Measurements from ENCODE around the gene KCNMA1.
A peak's percentile ranks its signal among the peaks of the same experiment; 100 is the strongest.

The KCNMA1 gene

DNA sequence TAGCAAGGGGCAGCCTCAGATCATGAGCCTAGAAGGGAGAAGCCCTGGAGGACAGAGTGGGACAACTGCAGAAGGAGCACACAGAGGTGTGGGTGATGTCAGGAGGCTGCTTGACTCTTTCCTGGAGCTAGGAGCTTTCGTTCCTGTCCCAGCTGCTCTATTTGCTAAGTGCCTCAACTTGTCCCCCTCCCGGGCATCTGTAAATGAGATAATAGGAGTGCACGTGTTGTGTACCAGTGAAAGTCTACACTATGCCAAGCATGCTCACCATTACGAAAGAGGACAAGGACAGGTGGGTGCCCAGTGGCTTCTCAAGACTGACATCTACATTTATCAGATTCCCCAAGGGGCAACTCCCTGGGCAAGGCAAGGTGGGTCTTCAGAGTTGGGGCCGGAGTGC is 162.7 kb downstream of the KCNMA1 start:
- no peak for DNase-seq

DNA sequence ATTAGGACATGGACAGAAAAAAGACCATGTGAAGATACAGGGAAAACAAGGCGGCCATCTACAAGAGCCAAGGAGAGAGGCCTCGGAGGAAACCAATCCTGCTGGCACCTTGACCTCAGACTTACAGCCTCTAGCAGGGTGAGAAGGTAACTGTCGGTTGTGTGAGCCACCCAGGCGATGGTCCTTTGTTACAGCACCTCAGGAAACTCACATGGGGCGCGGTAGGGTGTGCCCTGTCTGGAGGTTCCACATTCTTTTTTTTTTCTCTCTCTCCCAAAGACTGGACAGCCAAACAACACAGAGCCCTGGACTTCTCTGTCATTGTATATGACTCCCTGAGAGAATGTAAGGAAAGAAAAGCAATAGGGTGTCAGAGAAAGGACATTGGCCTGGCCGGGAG is 163.2 kb downstream of the KCNMA1 start:
- DNase-seq = no peak

DNA sequence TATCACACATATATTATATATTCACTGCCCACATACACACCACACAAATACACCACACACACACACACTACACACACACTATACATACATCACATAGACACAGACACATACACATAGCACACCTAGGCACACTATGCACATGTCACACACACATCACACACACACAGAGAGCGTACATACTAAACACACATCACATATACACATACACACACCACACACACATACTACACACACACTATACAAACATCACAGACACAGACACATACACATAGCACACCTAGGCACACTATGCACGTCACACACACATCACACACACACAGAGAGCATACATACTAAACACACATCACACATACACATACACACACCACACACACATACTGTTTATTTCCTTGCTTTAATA is 165.5 kb downstream of the KCNMA1 start:
- DNase-seq = no peak

DNA sequence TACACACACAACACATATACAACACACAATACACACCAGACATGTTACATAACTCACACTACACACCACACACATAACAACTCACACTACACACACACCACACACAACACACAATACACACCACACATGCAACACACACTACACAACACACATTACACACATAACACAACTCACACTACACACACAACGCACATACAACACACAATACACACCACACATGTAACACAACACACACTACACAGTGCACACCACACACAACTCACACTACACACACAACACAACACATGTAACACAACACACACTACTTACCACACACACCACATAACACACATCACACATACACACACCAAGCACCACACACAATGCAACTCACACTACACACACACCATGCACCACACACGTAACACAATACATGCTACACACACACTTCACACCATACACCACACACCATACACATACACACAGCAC is 166.5 kb downstream of the KCNMA1 start:
- DNase-seq = no peak

DNA sequence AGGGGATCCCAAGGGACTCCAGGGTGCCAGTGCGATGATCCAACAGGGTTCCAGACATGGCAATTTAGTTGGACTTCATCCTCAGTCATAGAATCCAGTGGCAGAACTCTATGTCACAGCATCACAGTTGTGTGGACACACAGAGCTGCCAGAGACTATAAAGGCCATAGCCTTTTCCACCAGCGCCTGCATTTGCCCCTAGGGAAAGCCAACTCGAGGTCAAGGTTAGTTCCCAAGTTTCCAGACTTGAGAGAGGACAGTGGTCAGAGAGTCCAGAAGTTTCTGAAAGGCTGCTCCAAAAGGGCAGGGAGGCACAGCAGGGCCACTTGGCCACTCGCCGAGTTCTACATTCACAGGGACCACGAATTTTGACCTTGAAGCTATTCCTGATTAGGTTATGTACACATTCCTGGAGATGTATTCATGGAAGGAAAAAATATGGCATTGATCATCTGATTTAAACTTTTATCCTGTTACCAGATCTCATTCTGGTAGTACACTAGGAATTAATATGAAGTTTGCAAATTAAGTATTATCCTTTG is 170.1 kb downstream of the KCNMA1 start:
- no peak for DNase-seq

DNA sequence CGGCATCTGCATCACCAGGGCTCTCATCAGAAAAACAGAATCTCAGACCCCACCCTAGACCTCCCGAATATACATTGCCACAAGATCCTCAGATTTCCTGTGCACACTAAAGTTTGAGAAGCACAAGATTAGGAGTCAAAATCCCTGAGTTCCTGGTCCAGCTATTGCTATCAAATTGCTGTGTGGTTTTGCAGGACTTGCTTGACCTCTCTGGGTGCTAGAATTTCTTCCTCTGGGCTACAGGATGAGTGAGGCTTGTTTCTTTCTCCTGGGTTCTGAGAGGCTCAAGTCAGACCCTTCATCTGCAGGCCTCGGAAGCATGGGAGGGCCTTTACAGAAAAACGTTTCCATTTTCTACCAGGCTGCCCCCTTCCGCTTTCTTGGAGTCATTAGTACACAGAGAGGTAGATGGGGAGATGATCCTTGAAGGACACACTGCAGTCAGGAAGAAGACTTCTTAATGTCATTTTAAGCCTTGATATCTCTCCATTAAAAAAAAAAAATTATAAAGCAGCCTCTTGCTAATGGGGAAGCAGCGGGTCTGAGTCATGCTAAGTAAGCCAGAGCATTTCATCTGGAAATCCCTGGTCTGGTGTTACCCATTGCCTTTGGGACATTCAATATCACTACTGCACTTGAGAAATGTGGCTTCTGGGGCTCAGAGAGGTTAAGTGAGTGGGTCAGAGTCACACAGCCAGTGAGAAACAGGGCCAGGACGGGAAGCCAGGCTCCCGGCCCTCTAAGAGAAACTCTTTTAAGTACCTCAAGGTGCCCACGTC is 173.5 kb downstream of the KCNMA1 start:
- DNase-seq = no peak

DNA sequence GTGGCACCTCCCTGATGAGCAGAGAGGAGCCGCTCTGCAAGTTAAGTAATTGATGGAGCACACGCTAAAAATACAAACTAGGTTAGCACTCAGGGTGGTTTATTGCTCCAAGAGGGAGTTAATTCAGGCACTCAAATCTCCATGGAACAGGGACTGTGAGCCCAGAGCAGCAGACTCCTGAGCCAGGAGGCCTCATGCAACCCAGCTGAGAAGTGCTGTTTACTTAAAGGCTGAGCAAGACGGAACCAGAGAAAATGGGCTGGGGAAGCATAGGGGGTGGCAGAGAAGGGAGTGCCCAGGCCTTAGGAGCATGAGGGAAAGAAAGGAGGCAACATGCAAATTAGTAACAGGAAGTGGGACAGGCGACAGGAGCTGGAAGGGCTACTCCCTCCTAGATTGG is 174.1 kb downstream of the KCNMA1 start:
- no peak for DNase-seq

DNA sequence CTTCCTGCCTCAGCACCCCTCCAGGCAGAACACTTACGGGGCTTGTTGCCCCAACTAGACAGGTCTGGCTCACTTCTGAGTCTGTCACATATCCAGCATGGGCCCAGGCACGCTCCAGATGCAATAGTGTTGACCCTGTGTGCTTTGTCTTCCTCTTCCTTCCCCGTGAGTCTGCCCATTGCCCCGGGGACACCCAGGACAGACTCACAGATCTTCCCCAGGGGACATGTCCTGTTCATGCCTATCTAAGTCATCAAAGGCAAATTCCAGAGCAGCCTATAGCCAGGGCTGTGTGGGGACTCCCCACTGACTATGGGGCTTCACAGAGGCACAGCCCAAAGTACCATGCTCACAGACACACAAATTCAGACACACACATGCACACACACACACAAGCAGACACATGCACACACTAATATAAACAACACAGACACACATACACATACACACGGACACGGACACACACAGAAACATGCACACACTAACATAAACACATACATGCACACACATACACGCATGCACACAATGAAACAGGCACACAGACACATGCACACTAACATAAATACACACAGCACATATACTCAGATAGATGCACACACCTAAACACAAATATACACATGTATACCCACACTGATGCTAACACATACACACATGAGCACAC is 175.8 kb downstream of the KCNMA1 start:
- DNase-seq = no peak

DNA sequence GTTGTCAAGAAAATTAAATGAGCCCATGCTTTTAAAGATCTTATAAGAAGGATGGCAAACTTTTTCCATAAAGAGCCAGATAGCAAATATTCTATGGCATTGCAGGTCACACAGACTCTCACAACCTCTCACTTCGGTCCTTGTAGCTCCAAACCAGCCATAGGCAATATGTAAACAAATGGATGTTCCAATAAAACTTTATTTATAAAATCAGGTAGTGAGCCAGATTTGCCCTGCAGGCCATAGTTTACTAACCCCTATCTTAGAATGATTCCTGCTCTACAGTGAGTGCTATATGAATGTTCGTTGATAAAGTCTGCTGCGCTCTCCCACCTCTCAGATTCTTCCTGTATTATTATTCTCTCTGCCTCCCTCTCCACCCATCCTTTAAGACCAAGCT is 177.7 kb downstream of the KCNMA1 start:
- DNase-seq = no peak

DNA sequence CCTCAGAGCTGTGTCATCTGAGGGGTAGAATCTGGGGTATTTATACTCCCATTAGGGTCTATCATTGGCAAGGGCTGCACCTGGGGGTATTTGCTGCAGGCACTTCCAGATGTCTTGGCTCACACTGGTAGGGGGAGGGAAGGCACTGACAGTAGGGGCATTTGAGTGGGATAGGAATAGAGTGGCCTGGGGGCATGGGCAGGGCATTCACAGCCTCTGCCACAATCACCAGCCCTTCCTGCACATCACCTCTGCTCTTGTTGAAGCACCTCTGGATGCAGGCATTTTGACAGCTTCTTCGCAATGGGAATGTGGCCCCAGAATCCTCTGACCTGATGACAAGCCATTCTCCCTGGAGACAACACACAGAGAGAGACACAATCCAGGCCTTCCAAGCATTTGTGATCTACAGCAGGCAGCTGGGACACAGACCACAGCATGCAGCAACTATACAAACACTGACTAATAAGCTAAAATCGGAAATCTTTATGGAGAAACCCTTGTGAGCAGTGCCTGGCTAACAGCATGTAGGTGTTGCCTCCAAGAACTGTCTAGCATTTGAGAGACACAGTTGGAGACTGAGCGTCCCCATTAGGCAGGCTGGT is 178.5 kb downstream of the KCNMA1 start:
- DNase-seq = peak; percentile 70

DNA sequence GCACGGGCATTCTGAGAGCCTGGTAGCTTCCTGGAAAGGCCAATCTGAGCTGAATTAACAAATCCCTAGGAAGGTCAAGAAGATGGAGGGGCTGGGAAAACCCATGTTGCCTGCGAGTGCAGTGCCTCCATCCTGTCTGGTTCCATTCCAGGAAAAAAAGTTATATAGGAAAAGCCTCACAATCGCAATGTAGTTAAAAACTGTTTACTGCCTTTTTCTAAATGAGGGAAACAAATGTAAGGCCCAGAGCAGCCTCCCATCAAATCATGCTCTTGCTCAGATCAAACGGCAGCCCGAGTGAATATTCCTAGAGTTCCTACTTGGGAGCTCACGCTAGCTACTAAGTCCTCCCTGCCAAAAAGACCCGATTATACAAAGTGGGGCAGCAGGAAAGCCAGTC is 179.9 kb downstream of the KCNMA1 start:
- no peak for DNase-seq

DNA sequence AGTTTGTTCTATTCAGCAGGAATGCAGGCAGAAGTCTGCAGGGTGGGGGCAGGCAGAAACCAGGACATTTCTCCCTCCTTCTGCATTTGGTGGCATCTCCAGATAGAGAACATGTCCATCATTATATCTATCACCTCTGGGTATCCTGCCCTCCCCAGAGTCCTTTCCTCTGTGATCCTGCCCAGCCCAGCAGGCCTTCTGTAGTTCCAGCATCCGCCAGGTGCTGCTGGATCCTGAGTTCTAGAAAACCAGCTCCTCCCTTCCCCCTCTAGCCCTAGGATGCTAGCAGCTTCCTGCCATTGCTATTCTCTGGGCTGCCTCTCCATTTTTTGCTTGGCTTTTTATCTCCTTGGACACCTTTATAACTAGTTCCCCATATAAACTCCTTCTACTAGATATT is 180.3 kb downstream of the KCNMA1 start:
- DNase-seq = no peak

DNA sequence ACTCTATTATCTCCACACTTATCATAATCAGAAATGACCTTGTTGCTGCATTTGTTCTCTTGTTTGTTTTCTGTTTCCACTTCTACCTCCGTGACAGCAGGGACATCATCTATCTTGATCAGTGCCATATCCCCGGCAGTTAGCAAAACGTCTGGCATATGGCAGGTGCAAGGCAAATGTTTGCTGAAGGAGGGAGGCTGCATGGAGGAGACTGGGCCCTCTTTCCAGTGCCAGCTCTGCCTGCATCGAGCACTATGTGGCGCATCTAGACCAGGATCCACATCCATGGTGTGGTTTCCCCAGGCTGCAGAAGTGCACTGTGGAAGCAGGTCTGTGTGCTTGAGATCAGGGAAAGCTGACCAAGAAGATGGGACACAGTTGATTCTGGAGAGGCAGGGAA is 181.2 kb downstream of the KCNMA1 start:
- peak; percentile 93 for DNase-seq

DNA sequence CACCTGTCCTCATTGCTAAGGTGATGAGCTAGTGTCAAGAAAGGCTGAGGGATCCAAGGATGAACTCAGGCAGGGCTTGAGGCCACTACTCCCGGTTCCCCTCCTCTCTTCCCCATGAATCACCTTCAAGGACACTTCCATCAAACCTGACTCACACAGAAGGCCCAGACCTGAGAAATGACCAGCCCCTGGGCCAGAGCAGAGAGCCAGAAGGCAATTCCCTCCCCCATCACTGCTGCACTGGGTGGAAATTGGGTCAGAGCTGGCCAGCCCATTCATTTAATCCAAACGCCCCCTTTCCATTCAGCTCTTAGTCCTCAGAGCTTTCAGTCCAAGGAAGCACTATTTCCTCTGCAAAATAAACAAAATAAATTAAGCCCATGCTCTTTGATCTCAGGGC is 182.0 kb downstream of the KCNMA1 start:
- no peak for DNase-seq

DNA sequence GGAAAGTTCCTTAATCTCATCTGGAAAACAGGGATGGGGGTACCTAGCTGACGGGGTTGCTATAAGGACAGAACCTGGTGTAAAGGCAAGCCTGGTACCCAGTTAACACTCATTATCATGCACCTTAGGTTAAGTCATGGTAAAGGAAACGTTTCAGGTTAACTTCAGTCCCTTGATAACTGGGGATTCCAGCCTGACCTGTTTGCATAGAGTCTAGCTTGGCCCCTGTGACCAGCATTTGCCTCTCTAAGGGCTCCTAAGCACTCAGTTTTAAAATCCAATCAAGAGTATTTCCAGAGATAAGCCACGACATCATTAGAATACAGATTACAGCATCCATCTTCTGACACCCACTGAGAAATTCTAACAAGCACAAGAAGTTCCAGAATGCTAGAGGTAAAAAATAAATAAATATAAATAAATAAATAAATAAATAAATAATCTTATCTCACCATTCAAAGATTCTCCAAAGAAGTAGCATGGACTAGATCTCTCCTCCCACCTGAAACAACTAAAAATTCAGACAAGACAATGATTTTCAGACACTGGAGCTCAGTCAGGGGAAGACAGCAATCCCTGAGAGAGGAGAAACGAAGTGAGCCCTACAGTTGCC is 184.6 kb downstream of the KCNMA1 start:
- DNase-seq = no peak

DNA sequence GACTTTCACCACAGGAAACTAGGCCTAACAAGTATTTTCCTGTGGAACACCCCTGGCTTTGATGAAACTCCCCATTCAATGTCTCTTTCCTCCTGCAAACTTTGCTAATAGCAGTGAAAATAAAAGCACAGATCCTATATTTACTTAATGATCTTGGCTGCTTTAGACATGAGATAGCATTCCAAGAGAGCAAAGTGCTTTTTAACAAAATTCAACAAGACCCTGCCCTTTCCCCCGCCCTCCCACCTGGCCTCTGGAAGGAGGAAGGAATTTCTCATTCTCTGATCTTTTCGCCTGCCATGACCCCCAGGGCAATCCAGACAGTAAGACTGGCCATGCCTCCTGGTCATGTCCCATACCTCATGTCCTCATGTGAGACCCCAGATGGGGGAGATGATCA is 185.7 kb downstream of the KCNMA1 start:
- no peak for DNase-seq

DNA sequence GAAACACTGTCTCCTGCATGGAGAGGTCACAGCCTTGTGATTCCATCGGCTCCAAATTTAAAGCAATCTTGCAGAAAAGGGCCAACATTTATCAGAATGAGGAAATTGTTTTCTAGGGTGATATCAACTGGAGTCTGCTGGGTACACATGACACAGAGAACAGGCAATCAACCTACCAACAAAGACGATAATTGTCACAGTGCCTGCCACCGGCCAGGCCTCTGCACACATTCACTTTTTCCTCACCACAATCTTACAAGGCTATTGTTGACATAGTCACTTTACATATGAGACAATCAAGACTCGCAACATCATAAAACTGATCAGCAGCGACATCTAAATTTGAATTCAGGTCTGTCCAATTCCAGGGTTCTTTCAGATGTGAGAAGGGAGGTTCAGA is 189.4 kb downstream of the KCNMA1 start:
- no peak for DNase-seq

DNA sequence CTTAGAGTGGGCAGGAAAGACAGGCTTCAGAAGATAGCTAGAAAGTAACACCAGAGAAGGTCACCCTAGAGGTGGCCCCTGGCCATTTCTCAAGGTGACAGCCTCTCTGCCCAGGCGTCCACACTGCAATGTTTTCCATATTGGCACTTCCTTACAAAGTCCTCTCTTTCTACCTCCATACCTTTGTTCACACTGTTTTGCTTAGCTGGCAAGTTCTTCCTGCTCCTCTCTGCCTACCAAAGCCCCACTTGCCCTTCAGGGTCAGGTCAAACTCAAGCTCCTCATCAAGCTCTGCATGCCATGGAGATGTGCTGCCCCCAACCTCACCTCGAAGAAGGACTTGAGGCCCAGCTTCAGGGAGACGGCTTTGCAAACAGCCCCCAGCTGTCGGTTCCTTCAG is 190.9 kb downstream of the KCNMA1 start:
- DNase-seq = no peak

DNA sequence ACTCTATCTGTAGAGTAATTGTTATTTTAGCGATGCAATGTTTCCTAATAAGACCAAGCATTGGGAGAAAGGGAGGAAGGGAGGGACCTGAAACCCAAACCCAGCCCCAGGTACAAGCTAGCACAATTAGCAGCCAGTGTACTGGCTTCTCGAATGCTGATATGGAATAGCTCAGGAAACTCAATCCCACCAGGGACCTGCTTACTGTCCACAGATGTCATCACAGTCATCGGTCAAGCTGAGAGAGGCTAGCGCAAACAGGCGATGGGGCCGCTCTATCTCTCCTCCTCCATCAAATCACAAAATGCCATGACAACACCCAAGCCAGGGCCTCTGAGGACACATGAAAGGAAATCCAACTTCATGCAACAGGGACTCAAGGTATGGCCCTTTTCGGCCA is 192.1 kb downstream of the KCNMA1 start:
- DNase-seq = no peak

DNA sequence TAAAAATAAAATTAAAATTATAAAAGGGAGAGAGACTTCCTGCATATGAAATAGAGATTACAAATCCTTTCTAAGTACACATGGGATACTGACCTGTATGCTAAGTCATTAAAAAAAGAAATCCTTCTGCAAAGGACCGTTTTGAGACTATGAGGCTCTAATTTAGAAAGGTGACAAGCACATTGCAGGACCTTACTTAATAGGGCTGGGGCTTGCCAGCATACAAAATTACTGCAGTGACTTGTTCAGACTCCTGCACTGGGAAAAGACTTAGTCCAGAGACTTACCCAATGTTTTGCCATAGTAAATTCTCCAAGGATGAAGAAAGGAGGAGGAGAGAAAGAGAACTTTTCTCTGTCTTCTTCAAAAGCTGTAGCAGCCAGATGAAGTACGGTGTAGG is 193.6 kb downstream of the KCNMA1 start:
- no peak for DNase-seq

DNA sequence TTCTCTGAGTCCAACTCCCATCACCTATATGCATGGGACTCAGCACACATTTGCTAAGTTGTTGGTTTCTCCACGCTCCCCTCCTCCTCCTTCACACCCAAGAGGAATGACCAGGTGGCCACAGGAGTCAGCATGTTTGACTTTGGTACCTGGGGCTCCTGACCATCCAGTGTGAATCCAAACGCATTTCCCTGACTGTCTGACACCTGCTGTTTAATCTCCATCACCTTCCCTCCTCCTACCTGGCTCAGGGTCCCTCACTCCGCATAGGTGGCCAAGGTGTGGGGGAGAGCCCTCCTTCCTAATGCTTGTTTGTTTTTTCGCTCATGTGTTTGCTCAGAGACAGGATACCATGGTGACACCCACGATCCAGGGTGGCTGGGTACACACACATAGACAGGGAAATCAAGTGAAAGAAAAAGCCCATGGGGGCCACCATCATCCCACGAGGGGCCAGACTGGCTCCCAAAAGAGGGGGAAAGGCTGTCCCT is 194.9 kb downstream of the KCNMA1 start:
- peak; percentile 96 for DNase-seq

DNA sequence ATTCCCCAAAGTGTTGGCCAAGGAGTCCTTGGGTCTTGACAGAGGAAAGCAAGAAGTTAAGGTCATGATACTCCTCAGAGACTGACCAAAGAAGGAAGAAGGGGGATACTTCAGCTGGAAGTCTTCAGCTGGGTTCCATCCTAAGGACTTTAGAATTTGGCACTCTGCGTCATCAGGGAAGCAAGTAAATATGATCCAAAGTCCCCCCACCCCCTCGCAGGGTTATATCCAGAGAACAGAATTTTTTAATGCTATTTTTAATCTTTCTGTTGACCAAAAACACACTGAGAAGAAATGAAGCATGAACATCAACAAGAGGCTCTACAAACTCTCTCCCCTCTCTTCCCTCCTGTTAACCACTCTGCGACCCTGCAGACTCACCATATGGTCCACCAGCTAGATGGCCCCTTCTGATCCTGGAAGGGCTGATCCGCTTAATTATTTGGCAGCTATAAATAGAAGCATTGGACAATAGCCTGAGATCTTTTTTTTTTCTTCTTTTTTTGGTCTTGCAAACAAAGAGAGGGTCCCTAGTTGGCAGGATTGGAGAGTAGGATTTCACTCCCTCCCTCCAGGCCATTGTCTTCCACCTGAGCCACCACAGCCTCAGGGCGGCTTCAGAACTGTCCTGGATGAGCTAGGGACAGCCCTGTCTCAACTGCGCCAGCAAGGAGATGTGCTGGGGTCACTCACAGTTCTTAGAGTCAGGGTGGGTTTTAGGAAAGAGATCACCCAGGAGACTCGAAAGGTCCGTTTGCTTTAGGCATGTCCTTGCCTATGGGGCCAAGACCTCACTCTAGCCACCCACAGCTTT is 196.0 kb downstream of the KCNMA1 start:
- peak; percentile 83 for DNase-seq
